Subcutaneous abdominal adipose tissue (tissue), 5 donors: Measurements from ENCODE around the gene TMPRSS4.
A peak's percentile ranks its signal among the peaks of the same experiment; 100 is the strongest.

Experiments
- H3K27ac ChIP-seq: one replicate; pipeline ENCODE4 v1.7.0; 2013; ENCODE audit warnings: low read depth, mild to moderate bottlenecking, inconsistent platforms, low read length, moderate library complexity
- H3K27me3 ChIP-seq, 5 donors: one replicate each; pipeline ENCODE4 v1.7.0; 2013; ENCODE audit warnings: low read length in 5 of 5, inconsistent platforms in 1 of 5; ENCODE audit not compliant: control insufficient read depth in 5 of 5, insufficient read depth in 4 of 5
- H3K36me3 ChIP-seq, 5 donors: one replicate each; pipeline ENCODE4 v1.7.0; 2013; ENCODE audit warnings: low read length in 5 of 5; ENCODE audit not compliant: control insufficient read depth in 5 of 5, insufficient read depth in 5 of 5
- H3K4me1 ChIP-seq, 5 donors: one replicate each; pipeline ENCODE4 v1.7.0; 2013; ENCODE audit warnings: low read length in 5 of 5, mild to moderate bottlenecking in 3 of 5, moderate library complexity in 1 of 5; ENCODE audit not compliant: control insufficient read depth in 5 of 5, insufficient read depth in 5 of 5
- H3K4me3 ChIP-seq, 5 donors: one replicate each; pipeline ENCODE4 v1.7.0; 2013; ENCODE audit warnings: low read length in 5 of 5, low read depth in 1 of 5
- H3K9ac ChIP-seq, 5 donors: one replicate each; pipeline ENCODE4 v1.7.0; 2013; ENCODE audit warnings: low read length in 5 of 5, mild to moderate bottlenecking in 4 of 5, moderate library complexity in 3 of 5
- H3K9me3 ChIP-seq, 5 donors: one replicate each; pipeline ENCODE4 v1.7.0; 2013; ENCODE audit warnings: low read length in 5 of 5; ENCODE audit not compliant: control insufficient read depth in 5 of 5
- donor health status: healthy.
- donor health status: healthy.
- donor health status: healthy.
- donor health status: healthy.
- donor health status: healthy.

The TMPRSS4 gene

GRCh38 chr11:118152020-118152551 is 75.2 kb downstream of the TMPRSS4 start:
- H3K9me3 ChIP-seq: no peaks in the 10 kb centered on the region
- peaks cover 0 to 25% (median 14%) of the 10 kb centered on the region in 5 donors for H3K4me1 ChIP-seq
- peak overlapping the region; percentile 4 to 68 (median 60) for H3K4me3 ChIP-seq
- H3K9ac ChIP-seq: peak overlapping the region in 2 of 5 donors; percentile 13 to 38
- H3K27ac ChIP-seq: no peak overlapping the region
- H3K36me3 ChIP-seq: no peaks in the 10 kb centered on the region
- peaks cover 36 to 65% (median 56%) of the 10 kb centered on the region in 5 donors for H3K27me3 ChIP-seq

- Histone ChIP-seq H3K9me3 (no peaks in the 10 kb centered on the region), H3K36me3 (no peaks in the 10 kb centered on the region), H3K9ac (peak within 1 kb of the TSS in 2 of 5 donors; percentile 13 to 38), H3K27me3 (peaks cover 40 to 72% (median 63%) of the 10 kb centered on the region in 5 donors), H3K27ac (no peak within 1 kb of the TSS), H3K4me1 (peaks cover 0 to 21% (median 14%) of the 10 kb centered on the region in 5 donors), H3K4me3 (peak within 1 kb of the TSS; percentile 4 to 68 (median 60))
Observed at GRCh38 chr11:118152552-118153471, 75.9 kb downstream of the TMPRSS4 start, which contains the start of gene SCN4B. TSS of gene SCN4B (minus strand) at chr11:118152823. CDS start at chr11:118152673, 150 bp downstream.

- Histone ChIP-seq H3K27ac (no peak overlapping the region), H3K36me3 (no peaks in the 10 kb centered on the region), H3K27me3 (peaks cover 40 to 79% (median 63%) of the 10 kb centered on the region in 5 donors), H3K9me3 (no peaks in the 10 kb centered on the region), H3K4me3 (peak overlapping the region in 1 of 5 donors; percentile 65), H3K9ac (no peak overlapping the region), H3K4me1 (peaks cover 0 to 19% (median 14%) of the 10 kb centered on the region in 5 donors)
Observed at GRCh38 chr11:118153516-118153915, 76.6 kb downstream of the TMPRSS4 start.

GRCh38 chr11:118153976-118154375 is 77.1 kb downstream of the TMPRSS4 start:
- Histone ChIP-seq H3K9ac (no peak overlapping the region), H3K27me3 (peaks cover 40 to 80% (median 66%) of the 10 kb centered on the region in 5 donors), H3K36me3 (no peaks in the 10 kb centered on the region), H3K4me1 (peaks cover 0 to 16% (median 14%) of the 10 kb centered on the region in 5 donors), H3K4me3 (no peak overlapping the region), H3K27ac (no peak overlapping the region), H3K9me3 (no peaks in the 10 kb centered on the region)

GRCh38 chr11:118154641-118155040 is 77.8 kb downstream of the TMPRSS4 start:
- no peaks in the 10 kb centered on the region for H3K9me3 ChIP-seq
- H3K4me3 ChIP-seq: no peak overlapping the region
- no peaks in the 10 kb centered on the region for H3K36me3 ChIP-seq
- peaks cover 40 to 77% (median 64%) of the 10 kb centered on the region in 5 donors for H3K27me3 ChIP-seq
- peaks cover 0 to 13% (median 12%) of the 10 kb centered on the region in 5 donors for H3K4me1 ChIP-seq
- no peak overlapping the region for H3K27ac ChIP-seq
- H3K9ac ChIP-seq: no peak overlapping the region

- peaks cover 0 to 12% (median 12%) of the 10 kb centered on the region in 5 donors for H3K4me1 ChIP-seq
- no peak overlapping the region for H3K9ac ChIP-seq
- H3K36me3 ChIP-seq: no peaks in the 10 kb centered on the region
- no peak overlapping the region for H3K4me3 ChIP-seq
- no peaks in the 10 kb centered on the region for H3K9me3 ChIP-seq
- no peak overlapping the region for H3K27ac ChIP-seq
- peaks cover 40 to 75% (median 60%) of the 10 kb centered on the region in 5 donors for H3K27me3 ChIP-seq
Observed at GRCh38 chr11:118155776-118156530, 79.1 kb downstream of the TMPRSS4 start.

GRCh38 chr11:118156531-118157185 is 79.8 kb downstream of the TMPRSS4 start:
- H3K4me3 ChIP-seq: no peak overlapping the region
- H3K4me1 ChIP-seq: peaks cover 0 to 12% (median 11%) of the 10 kb centered on the region in 5 donors
- no peaks in the 10 kb centered on the region for H3K9me3 ChIP-seq
- H3K36me3 ChIP-seq: no peaks in the 10 kb centered on the region
- peaks cover 39 to 68% (median 54%) of the 10 kb centered on the region in 5 donors for H3K27me3 ChIP-seq
- no peak overlapping the region for H3K27ac ChIP-seq
- H3K9ac ChIP-seq: no peak overlapping the region

- no peaks in the 10 kb centered on the region for H3K36me3 ChIP-seq
- no peaks in the 10 kb centered on the region for H3K9me3 ChIP-seq
- H3K9ac ChIP-seq: no peak overlapping the region
- no peak overlapping the region for H3K4me3 ChIP-seq
- H3K4me1 ChIP-seq: peaks cover 0 to 10% (median 9%) of the 10 kb centered on the region in 5 donors
- H3K27ac ChIP-seq: no peak overlapping the region
- peaks cover 33 to 62% (median 48%) of the 10 kb centered on the region in 5 donors for H3K27me3 ChIP-seq
Observed at GRCh38 chr11:118157186-118157895, 80.5 kb downstream of the TMPRSS4 start.

- Histone ChIP-seq H3K36me3 (no peaks in the 10 kb centered on the region), H3K9ac (no peak overlapping the region), H3K4me1 (no peaks in the 10 kb centered on the region), H3K27ac (no peak overlapping the region), H3K27me3 (peaks cover 7 to 32% (median 21%) of the 10 kb centered on the region in 5 donors), H3K4me3 (no peak overlapping the region), H3K9me3 (no peaks in the 10 kb centered on the region)
Observed at GRCh38 chr11:118161786-118162185, 84.9 kb downstream of the TMPRSS4 start.
